CD4-positive, alpha-beta T cell treated with Interleukin-21 for 1 hour (primary cell): ENCODE results near the gene KRTAP10-6.
"Not testable (repeated sequence)": the region's sequence is repeated elsewhere in the genome, so short reads cannot be mapped to it uniquely, and the experiment has no call there.

ENCODE experiments used
- DNase-seq: peaks from one replicate; pipeline ENCODE4 v3.0.0-alpha.2; 2020

KRTAP10-6 gene

GRCh38 chr21:44617071-44617501 is 24.8 kb upstream of the KRTAP10-6 start:
- no peak for DNase-seq

- DNase-seq, result no peak
Measured at GRCh38 chr21:44616591-44616926, 24.3 kb upstream of the KRTAP10-6 start.

- no peak for DNase-seq
Measured at GRCh38 chr21:44615911-44616590, 23.7 kb upstream of the KRTAP10-6 start.

- no peak for DNase-seq
Measured at GRCh38 chr21:44615466-44615865, 23.2 kb upstream of the KRTAP10-6 start.

- DNase-seq, result no peak
Measured at GRCh38 chr21:44614961-44615391, 22.7 kb upstream of the KRTAP10-6 start.

- no peak for DNase-seq
Measured at GRCh38 chr21:44614161-44614631, 21.9 kb upstream of the KRTAP10-6 start.

GRCh38 chr21:44613386-44614155 is 21.3 kb upstream of the KRTAP10-6 start:
- no peak for DNase-seq

GRCh38 chr21:44612669-44613229 is 20.4 kb upstream of the KRTAP10-6 start:
- no peak for DNase-seq

GRCh38 chr21:44612029-44612486 is 19.8 kb upstream of the KRTAP10-6 start, which contains the start of gene KRTAP10-8:
KRTAP10-8 (plus strand) TSS chr21:44612079; CDS start chr21:44612101, 22 bp downstream.
- DNase-seq, result no peak

- DNase-seq, result no peak
Measured at GRCh38 chr21:44611551-44611950, 19.2 kb upstream of the KRTAP10-6 start.

- not testable (repeated sequence) for DNase-seq
Measured at GRCh38 chr21:44610157-44610843, 18.0 kb upstream of the KRTAP10-6 start.

GRCh38 chr21:44609193-44609592 is 16.9 kb upstream of the KRTAP10-6 start:
- no peak for DNase-seq

GRCh38 chr21:44606495-44606894 is 14.2 kb upstream of the KRTAP10-6 start:
- DNase-seq, result no peak

- DNase-seq, result no peak
Measured at GRCh38 chr21:44603911-44604310, 11.6 kb upstream of the KRTAP10-6 start.

- DNase-seq, result no peak
Measured at GRCh38 chr21:44603109-44603875, 11.0 kb upstream of the KRTAP10-6 start.

- no peak for DNase-seq
Measured at GRCh38 chr21:44602463-44602850, 10.2 kb upstream of the KRTAP10-6 start.

- DNase-seq, result no peak
Measured at GRCh38 chr21:44601596-44602462, 9.5 kb upstream of the KRTAP10-6 start.

GRCh38 chr21:44601091-44601490 is 8.8 kb upstream of the KRTAP10-6 start:
- not testable (repeated sequence) for DNase-seq

GRCh38 chr21:44600118-44600978 is 8.0 kb upstream of the KRTAP10-6 start, which contains the start of gene KRTAP10-7:
KRTAP10-7 (plus strand) TSS chr21:44600597; CDS start chr21:44600622, 25 bp downstream.
- DNase-seq, result not testable (repeated sequence)
